Neural progenitor cell (in vitro differentiated cells): Measurements from ENCODE around the gene CDH13. TPM values are rescaled to one million over a fixed set of nuclear protein-coding genes. Genes with fewer than 3 reads are reported as not detected.

Experiments
- DNase-seq: peaks from one replicate; pipeline ENCODE4 v3.0.0-alpha.2; 2016; ENCODE audit warnings: low spot score
- H2AFZ ChIP-seq: fragments of 200-600 bp; sonication (generic); replicated peaks from 2 replicates; pipeline ENCODE4 v1.6.1; 2016; ENCODE audit warnings: antibody characterized with exemption
- H3F3A ChIP-seq: fragments of 200-600 bp; sonication (generic); 2 replicates; pipeline ENCODE4 v1.6.1; 2016; ENCODE audit warnings: antibody characterized with exemption, low read depth
- H3K27ac ChIP-seq: fragments of 200-600 bp; sonication (generic); 2 replicates; pipeline ENCODE4 v1.5.1; 2016; ENCODE audit warnings: mild to moderate bottlenecking
- H3K27me3 ChIP-seq: fragments of 200-600 bp; sonication (generic); 2 replicates; pipeline ENCODE4 v1.6.1; 2016; ENCODE audit warnings: mild to moderate bottlenecking, moderate library complexity
- H3K36me3 ChIP-seq: fragments of 200-600 bp; sonication (generic); 2 replicates; pipeline ENCODE4 v1.5.1; 2016
- H3K4me1 ChIP-seq: fragments of 200-600 bp; sonication (generic); 2 replicates; pipeline ENCODE4 v1.6.1; 2016; ENCODE audit warnings: mixed run types
- H3K4me2 ChIP-seq: fragments of 200-600 bp; sonication (generic); 2 replicates; pipeline ENCODE4 v1.6.1; 2016
- H3K4me3 ChIP-seq: fragments of 200-600 bp; sonication (generic); 2 replicates; pipeline ENCODE4 v1.5.1; 2016
- H3K79me2 ChIP-seq: fragments of 200-600 bp; sonication (generic); 2 replicates; pipeline ENCODE4 v1.6.1; 2016; ENCODE audit warnings: low read depth
- H3K9ac ChIP-seq: fragments of 200-600 bp; sonication (generic); 2 replicates; pipeline ENCODE4 v1.6.1; 2016
- H3K9me3 ChIP-seq: fragments of 200-600 bp; sonication (generic); 2 replicates; pipeline ENCODE4 v1.5.1; 2016; ENCODE audit warnings: low read depth
- H4K20me1 ChIP-seq: fragments of 200-600 bp; sonication (generic); 2 replicates; pipeline ENCODE4 v1.6.1; 2016; ENCODE audit warnings: low read depth
- H3K27ac Mint-ChIP-seq: 3 replicates; pipeline ENCODE4 v1.8.0; 2021; ENCODE audit warnings: mixed read lengths
- H3K27me3 Mint-ChIP-seq: 2 replicates; pipeline ENCODE4 v1.8.0; 2022; ENCODE audit warnings: low read depth, mild to moderate bottlenecking, inconsistent platforms, moderate library complexity, mixed read lengths; ENCODE audit not compliant: insufficient read depth
- H3K36me3 Mint-ChIP-seq: 3 replicates; pipeline ENCODE4 v1.8.0; 2021; ENCODE audit warnings: mixed read lengths
- H3K4me1 Mint-ChIP-seq: 3 replicates; pipeline ENCODE4 v1.8.0; 2021; ENCODE audit warnings: mixed read lengths
- H3K4me3 Mint-ChIP-seq: 3 replicates; pipeline ENCODE4 v1.8.0; 2021; ENCODE audit warnings: mild to moderate bottlenecking, moderate library complexity, mixed read lengths
- H3K9me3 Mint-ChIP-seq: 3 replicates; pipeline ENCODE4 v1.8.0; 2020; ENCODE audit warnings: mixed read lengths
- EZH2 ChIP-seq: fragments of 200-600 bp; sonication (generic); IDR thresholded peaks from 2 replicates; pipeline ENCODE4 v1.6.1; 2017; ENCODE audit warnings: antibody characterized with exemption, mild to moderate bottlenecking, moderate library complexity
- EZH2phosphoT487 ChIP-seq: fragments of 200-600 bp; sonication (generic); IDR thresholded peaks from 2 replicates; pipeline ENCODE4 v1.6.1; 2017; ENCODE audit warnings: antibody characterized with exemption
- total RNA-seq: library from RNA; depleted of rRNA; stranded (reverse); fragments of >200 nt; gene quantifications from 2 replicates; pipeline ENCODE4 v1.2.3, GENCODE V29; 2015; ENCODE audit warnings: low replicate concordance
- TF ChIP-seq, protein P1 (sequence below): fragments of 200-600 bp; sonication (generic); IDR thresholded peaks from 2 replicates; pipeline ENCODE4 v1.5.1; 2017; ENCODE audit warnings: antibody characterized with exemption, mild to moderate bottlenecking

CDH13 gene
- total RNA-seq, 1 donor from 2014 or later: 3.0 TPM

DNA sequence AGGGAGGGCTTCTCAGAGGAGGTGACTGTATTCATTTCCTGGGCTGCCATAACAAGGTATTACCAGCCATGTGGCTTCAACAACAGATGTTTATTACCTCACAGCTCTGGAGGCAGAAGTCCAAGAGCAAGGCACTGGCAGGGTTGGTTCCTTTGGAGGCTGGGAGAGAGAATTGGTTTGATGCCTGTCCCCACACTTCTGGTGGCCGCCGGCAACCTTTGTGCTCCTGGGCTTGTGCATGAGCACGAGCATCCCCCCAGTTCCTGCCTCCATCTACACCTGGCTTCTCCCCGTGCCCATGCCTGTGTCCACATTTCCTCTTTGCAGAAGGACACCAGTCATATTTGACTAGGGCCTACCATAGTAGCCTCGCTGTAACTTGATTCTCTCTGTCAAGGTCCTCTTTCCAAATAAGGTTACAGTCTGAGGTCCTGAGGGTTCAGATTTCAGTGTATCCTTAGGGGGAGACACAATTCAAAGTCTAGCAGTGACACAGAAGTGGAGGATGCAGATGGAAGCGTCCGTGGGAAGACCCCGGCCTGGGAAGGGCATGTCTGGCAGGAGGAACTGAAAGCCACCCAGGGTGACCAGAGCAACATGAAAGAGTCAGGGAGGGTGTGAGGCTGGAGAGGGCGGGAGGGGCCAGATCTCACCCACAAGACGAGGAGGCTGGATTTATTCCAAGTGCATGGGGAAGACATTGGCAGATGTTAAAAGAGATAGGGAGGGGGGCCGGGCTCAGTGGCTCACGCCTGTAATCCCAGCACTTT, 992.8 kb downstream of the CDH13 start:
- H3K4me3 ChIP-seq: no peak overlapping the region
- H3K27ac Mint-ChIP-seq: peak overlapping the region; percentile 84
- DNase-seq: no peak

DNA sequence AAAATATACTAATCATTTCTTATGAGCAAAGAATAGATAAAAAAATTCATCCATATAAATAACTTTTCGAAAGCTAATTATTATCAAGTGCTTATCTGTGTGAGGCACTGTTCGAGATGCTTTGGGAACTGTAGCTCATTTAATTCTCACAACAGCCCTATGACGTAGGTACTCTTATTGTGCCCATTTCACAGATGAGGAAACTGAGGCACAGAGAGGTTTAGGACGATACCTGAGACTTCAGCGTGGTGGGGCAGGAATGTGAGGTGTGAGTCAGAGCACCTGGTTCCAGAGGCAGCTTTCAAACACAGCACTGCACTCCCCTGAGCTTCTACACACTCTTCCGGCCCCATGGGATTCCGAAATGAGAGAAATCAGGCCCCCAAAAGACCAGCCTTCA, 995.2 kb downstream of the CDH13 start:
- H3K36me3 Mint-ChIP-seq: no peaks in the 10 kb centered on the region
- TF ChIP-seq EZH2: no peak
- TF ChIP-seq EZH2phosphoT487: no peak
- TF ChIP-seq, protein P1, sequence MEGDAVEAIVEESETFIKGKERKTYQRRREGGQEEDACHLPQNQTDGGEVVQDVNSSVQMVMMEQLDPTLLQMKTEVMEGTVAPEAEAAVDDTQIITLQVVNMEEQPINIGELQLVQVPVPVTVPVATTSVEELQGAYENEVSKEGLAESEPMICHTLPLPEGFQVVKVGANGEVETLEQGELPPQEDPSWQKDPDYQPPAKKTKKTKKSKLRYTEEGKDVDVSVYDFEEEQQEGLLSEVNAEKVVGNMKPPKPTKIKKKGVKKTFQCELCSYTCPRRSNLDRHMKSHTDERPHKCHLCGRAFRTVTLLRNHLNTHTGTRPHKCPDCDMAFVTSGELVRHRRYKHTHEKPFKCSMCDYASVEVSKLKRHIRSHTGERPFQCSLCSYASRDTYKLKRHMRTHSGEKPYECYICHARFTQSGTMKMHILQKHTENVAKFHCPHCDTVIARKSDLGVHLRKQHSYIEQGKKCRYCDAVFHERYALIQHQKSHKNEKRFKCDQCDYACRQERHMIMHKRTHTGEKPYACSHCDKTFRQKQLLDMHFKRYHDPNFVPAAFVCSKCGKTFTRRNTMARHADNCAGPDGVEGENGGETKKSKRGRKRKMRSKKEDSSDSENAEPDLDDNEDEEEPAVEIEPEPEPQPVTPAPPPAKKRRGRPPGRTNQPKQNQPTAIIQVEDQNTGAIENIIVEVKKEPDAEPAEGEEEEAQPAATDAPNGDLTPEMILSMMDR: no peak

More for the DNA sequence above, 992.8 kb downstream of the CDH13 start:
- Mint-ChIP-seq H3K36me3 (no peaks in the 10 kb centered on the region), H3K9me3 (no peaks in the 10 kb centered on the region), H3K4me3 (no peak overlapping the region), H3K4me1 (peaks cover 33% of the 10 kb centered on the region), H3K27me3 (peaks cover 8% of the 10 kb centered on the region)
- Histone ChIP-seq H3F3A (no peaks in the 10 kb centered on the region), H3K36me3 (no peaks in the 10 kb centered on the region), H3K27me3 (no peaks in the 10 kb centered on the region), H4K20me1 (no peaks in the 10 kb centered on the region), H3K9ac (no peak overlapping the region), H2AFZ (no peak overlapping the region), H3K4me2 (no peak overlapping the region), H3K27ac (no peak overlapping the region), H3K79me2 (no peaks in the 10 kb centered on the region), H3K4me1 (peaks cover 17% of the 10 kb centered on the region), H3K9me3 (no peaks in the 10 kb centered on the region)
- no peak for TF ChIP-seq EZH2phosphoT487
- no peak for TF ChIP-seq EZH2
- TF ChIP-seq, protein P1: no peak

DNA sequence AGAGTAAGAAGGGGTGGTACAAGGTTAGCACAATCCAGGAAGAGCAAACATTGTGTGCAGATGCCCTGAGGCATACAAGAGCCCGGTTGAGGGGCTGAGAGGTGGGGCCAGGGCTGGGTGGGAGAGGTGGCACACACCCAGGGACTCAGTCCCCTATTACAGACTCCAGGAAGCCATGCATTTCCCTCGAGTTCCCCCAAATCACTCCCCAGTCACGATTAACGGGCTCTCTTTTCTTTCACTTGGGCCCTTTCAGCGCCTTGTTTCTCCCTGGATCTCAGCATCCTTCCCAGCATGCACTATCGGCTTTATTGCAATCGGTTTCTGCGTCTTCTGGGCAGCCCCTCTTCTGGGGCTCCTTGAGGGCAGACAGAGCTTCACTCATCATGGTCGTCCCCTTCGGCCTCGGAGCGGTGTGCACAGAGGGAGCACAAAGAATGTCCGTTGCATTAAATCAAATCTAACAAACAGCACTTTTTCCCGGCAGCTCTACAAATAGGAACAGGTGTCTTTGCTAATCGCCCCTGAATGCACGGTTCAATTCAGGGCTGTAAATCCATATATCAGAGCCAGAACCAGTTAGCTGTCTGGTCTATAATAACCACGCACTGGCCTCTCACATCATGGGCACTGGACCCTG, 996.4 kb downstream of the CDH13 start:
- Mint-ChIP-seq H3K4me3 (no peak overlapping the region), H3K4me1 (peaks cover 37% of the 10 kb centered on the region), H3K27me3 (peaks cover 8% of the 10 kb centered on the region), H3K9me3 (no peaks in the 10 kb centered on the region), H3K27ac (peak overlapping the region; percentile 62), H3K36me3 (no peaks in the 10 kb centered on the region)
- Histone ChIP-seq H3K27ac (no peak overlapping the region), H3K9ac (no peak overlapping the region), H3K4me2 (no peak overlapping the region), H3K9me3 (no peaks in the 10 kb centered on the region), H3K4me1 (peaks cover 14% of the 10 kb centered on the region), H4K20me1 (no peaks in the 10 kb centered on the region), H3K4me3 (no peak overlapping the region), H2AFZ (no peak overlapping the region), H3K79me2 (no peaks in the 10 kb centered on the region), H3K36me3 (no peaks in the 10 kb centered on the region), H3F3A (no peaks in the 10 kb centered on the region), H3K27me3 (no peaks in the 10 kb centered on the region)
- DNase-seq: no peak
- TF ChIP-seq EZH2 (no peak), EZH2phosphoT487 (no peak)
- TF ChIP-seq, protein P1: no peak

More for the DNA sequence above, 995.2 kb downstream of the CDH13 start:
- H3K27ac Mint-ChIP-seq: no peak overlapping the region
- no peak overlapping the region for H3K4me3 Mint-ChIP-seq
- H3K27me3 ChIP-seq: no peaks in the 10 kb centered on the region
- no peak overlapping the region for H2AFZ ChIP-seq
- peaks cover 16% of the 10 kb centered on the region for H3K4me1 ChIP-seq
- H3K9me3 Mint-ChIP-seq: no peaks in the 10 kb centered on the region
- peaks cover 38% of the 10 kb centered on the region for H3K4me1 Mint-ChIP-seq
- H3K9ac ChIP-seq: no peak overlapping the region
- no peaks in the 10 kb centered on the region for H3K79me2 ChIP-seq
- no peaks in the 10 kb centered on the region for H3F3A ChIP-seq
- H3K27ac ChIP-seq: no peak overlapping the region
- no peaks in the 10 kb centered on the region for H4K20me1 ChIP-seq
- peaks cover 8% of the 10 kb centered on the region for H3K27me3 Mint-ChIP-seq
- H3K4me3 ChIP-seq: no peak overlapping the region
- H3K9me3 ChIP-seq: no peaks in the 10 kb centered on the region
- H3K4me2 ChIP-seq: no peak overlapping the region
- no peak for DNase-seq
- H3K36me3 ChIP-seq: no peaks in the 10 kb centered on the region
